Pons (tissue), 1 donor: Measurements from ENCODE around the gene SLC51A.
"Not testable (repeated sequence)": the region's sequence is repeated elsewhere in the genome, so short reads cannot be mapped to it uniquely, and the experiment has no call there.

Source experiments
- DNase-seq: peaks from one replicate; pipeline ENCODE4 v3.0.0-alpha.2; 2016; ENCODE audit warnings: low spot score

The SLC51A gene

GRCh38 chr3:196193736-196194541, 22.4 kb upstream of the SLC51A start:
- no peak for DNase-seq

- no peak for DNase-seq
These were observed 21.8 kb upstream of the SLC51A start for GRCh38 chr3:196194542-196194915.

- no peak for DNase-seq
These were observed 20.6 kb upstream of the SLC51A start for GRCh38 chr3:196195664-196196265.

- DNase-seq = no peak
These were observed 18.8 kb upstream of the SLC51A start for GRCh38 chr3:196197524-196197923.

GRCh38 chr3:196198081-196198675, 18.2 kb upstream of the SLC51A start:
- DNase-seq = no peak

- DNase-seq = no peak
These were observed 17.3 kb upstream of the SLC51A start for GRCh38 chr3:196198771-196199753.

- peak; percentile 42 for DNase-seq
These were observed 13.8 kb upstream of the SLC51A start for GRCh38 chr3:196202516-196202970.

- DNase-seq = peak; percentile 19
These were observed 12.5 kb upstream of the SLC51A start for GRCh38 chr3:196203846-196204245.

- DNase-seq = not testable (repeated sequence)
These were observed 10.7 kb upstream of the SLC51A start for GRCh38 chr3:196205442-196206205.

GRCh38 chr3:196207159-196207832, 9.0 kb upstream of the SLC51A start:
- no peak for DNase-seq

GRCh38 chr3:196207833-196208607, 8.3 kb upstream of the SLC51A start:
- DNase-seq = no peak

GRCh38 chr3:196208942-196209695, 7.2 kb upstream of the SLC51A start:
- no peak for DNase-seq

- not testable (repeated sequence) for DNase-seq
These were observed 6.2 kb upstream of the SLC51A start for GRCh38 chr3:196209944-196210672.

GRCh38 chr3:196210673-196211556, 5.4 kb upstream of the SLC51A start, which contains the start of gene ZDHHC19:
TSS of gene ZDHHC19 (minus strand) at chr3:196211400. CDS start at chr3:196211315, 85 bp downstream.
- no peak for DNase-seq

GRCh38 chr3:196214783-196215441, 1.4 kb upstream of the SLC51A start:
- no peak for DNase-seq

- DNase-seq = no peak
These were observed 777 bp upstream of the SLC51A start for GRCh38 chr3:196215493-196216020.
